Measurements from ENCODE around the gene DENND11.

The DENND11 gene

DNA sequence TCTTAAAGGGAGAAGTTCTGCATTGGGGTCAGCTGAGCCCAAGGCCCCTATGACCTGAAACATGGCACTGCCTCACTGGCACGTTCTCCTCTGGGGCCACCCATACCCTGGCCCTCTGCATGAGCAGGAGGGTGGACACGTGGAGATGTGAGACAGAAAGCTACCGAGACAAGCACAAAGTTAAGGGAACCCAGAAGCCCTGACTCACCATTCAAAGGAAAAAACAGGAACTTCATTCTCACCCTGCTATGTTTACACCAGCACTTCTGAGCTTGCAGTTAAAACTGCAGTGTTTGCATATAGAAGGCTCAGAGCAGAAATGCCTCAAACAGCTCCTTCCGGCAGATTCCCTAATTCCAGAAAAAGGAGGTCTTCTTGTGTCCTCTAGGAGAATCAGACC is 41.7 kb downstream of the DENND11 start:
- H3K79me2 ChIP-seq (ENCODE audit: low read length), result no peaks in the 10 kb centered on the region
- H3K4me3 ChIP-seq (ENCODE audit: low read length), result no peak overlapping the region
- H2AFZ ChIP-seq (ENCODE audit: low read length), result no peak overlapping the region
- no peaks in the 10 kb centered on the region for H3K27me3 ChIP-seq (replicated peaks; ENCODE audit: insufficient read depth, low read length)
- H3K9me2 ChIP-seq (replicated peaks; ENCODE audit: insufficient read depth, low read length), result no peaks in the 10 kb centered on the region
- no peaks in the 10 kb centered on the region for H3K9me3 ChIP-seq (replicated peaks; ENCODE audit: insufficient read depth, low read length)
- H3K4me2 ChIP-seq (ENCODE audit: low read depth, low read length), result no peak overlapping the region
- peak overlapping the region; percentile 46; the same call in 1 of the 2 replicates for H3K27ac ChIP-seq (ENCODE audit: low read length)
- DNase-seq, result peak; percentile 32
- no peaks in the 10 kb centered on the region for H4K20me1 ChIP-seq (ENCODE audit: insufficient read depth, low read length)
- H3K9ac ChIP-seq (ENCODE audit: low read length), result no peak overlapping the region
- TF ChIP-seq EZH2 (optimal IDR thresholded peaks at IDR 0.05; ENCODE audit: low read depth, low read length) (no peak), EZH2phosphoT487 (IDR thresholded peaks at IDR 0.05; ENCODE audit: low read length) (no peak)
- TF ChIP-seq, protein P1, sequence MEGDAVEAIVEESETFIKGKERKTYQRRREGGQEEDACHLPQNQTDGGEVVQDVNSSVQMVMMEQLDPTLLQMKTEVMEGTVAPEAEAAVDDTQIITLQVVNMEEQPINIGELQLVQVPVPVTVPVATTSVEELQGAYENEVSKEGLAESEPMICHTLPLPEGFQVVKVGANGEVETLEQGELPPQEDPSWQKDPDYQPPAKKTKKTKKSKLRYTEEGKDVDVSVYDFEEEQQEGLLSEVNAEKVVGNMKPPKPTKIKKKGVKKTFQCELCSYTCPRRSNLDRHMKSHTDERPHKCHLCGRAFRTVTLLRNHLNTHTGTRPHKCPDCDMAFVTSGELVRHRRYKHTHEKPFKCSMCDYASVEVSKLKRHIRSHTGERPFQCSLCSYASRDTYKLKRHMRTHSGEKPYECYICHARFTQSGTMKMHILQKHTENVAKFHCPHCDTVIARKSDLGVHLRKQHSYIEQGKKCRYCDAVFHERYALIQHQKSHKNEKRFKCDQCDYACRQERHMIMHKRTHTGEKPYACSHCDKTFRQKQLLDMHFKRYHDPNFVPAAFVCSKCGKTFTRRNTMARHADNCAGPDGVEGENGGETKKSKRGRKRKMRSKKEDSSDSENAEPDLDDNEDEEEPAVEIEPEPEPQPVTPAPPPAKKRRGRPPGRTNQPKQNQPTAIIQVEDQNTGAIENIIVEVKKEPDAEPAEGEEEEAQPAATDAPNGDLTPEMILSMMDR (IDR thresholded peaks at IDR 0.05; ENCODE audit: low read length), result no peak
- H3F3A ChIP-seq (ENCODE audit: insufficient read depth, low read length), result no peaks in the 10 kb centered on the region
- no peaks in the 10 kb centered on the region; the same call in 1 of the 2 replicates for H3K36me3 ChIP-seq (replicated peaks; ENCODE audit: insufficient read depth, low read length)
- peaks cover 21% of the 10 kb centered on the region for H3K4me1 ChIP-seq (ENCODE audit: low read length)

DNA sequence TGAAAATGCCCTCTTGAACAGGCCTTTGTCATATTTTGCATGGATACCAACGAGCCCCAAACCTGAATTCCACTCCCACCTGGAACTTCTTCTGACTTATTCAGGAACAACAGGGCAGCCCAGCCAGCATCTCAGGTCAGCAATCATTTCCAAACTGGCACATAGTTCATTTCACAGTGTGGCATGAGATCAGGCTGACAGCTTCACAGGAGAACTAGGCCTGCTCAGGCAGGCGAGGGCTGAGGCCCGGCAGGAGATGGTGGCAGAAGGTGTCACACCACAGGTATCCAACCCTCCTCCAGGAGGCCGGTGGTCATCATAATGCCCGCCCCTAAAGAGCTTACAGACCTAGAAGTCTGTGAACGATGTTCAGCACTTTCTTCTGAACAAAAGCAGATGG is 42.5 kb downstream of the DENND11 start:
- Histone ChIP-seq H2AFZ (ENCODE audit: low read length) (no peak overlapping the region), H3K9me3 (replicated peaks; ENCODE audit: insufficient read depth, low read length) (no peaks in the 10 kb centered on the region), H3K36me3 (replicated peaks; ENCODE audit: insufficient read depth, low read length) (no peaks in the 10 kb centered on the region; the same call in 1 of the 2 replicates), H3K4me3 (ENCODE audit: low read length) (no peak overlapping the region), H3K27me3 (replicated peaks; ENCODE audit: insufficient read depth, low read length) (no peaks in the 10 kb centered on the region), H3K79me2 (ENCODE audit: low read length) (no peaks in the 10 kb centered on the region), H3K4me2 (ENCODE audit: low read depth, low read length) (no peak overlapping the region), H4K20me1 (ENCODE audit: insufficient read depth, low read length) (no peaks in the 10 kb centered on the region), H3K9me2 (replicated peaks; ENCODE audit: insufficient read depth, low read length) (no peaks in the 10 kb centered on the region), H3F3A (ENCODE audit: insufficient read depth, low read length) (no peaks in the 10 kb centered on the region), H3K27ac (ENCODE audit: low read length) (no peak overlapping the region), H3K9ac (ENCODE audit: low read length) (no peak overlapping the region), H3K4me1 (ENCODE audit: low read length) (peaks cover 21% of the 10 kb centered on the region)
- DNase-seq, result no peak
- TF ChIP-seq EZH2 (optimal IDR thresholded peaks at IDR 0.05; ENCODE audit: low read depth, low read length) (no peak), EZH2phosphoT487 (IDR thresholded peaks at IDR 0.05; ENCODE audit: low read length) (no peak)
- TF ChIP-seq, protein P1 (IDR thresholded peaks at IDR 0.05; ENCODE audit: low read length), result no peak

DNA sequence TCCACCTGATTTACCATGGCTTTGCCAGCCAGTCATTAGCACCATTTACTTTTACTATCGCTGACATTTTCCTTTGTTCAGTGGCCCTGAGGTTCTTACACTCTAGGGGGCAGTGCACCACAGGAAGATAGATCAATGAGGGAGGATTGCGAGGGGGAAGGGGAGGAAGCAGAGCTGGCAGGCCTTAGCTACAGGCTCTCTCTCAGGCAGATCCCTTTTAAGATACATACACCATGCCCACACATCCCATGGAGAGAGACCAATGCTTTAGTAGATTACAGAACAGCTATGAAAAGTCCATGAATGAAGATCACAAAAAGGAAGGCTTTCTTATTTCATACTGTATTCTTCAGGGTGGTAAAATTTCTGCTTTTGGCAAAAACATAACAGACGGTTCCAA is 47.4 kb downstream of the DENND11 start:
- no peaks in the 10 kb centered on the region for H3K27me3 ChIP-seq (replicated peaks; ENCODE audit: insufficient read depth, low read length)
- H3K9me2 ChIP-seq (replicated peaks; ENCODE audit: insufficient read depth, low read length), result no peaks in the 10 kb centered on the region
- H3K4me2 ChIP-seq (ENCODE audit: low read depth, low read length), result no peak overlapping the region
- TF ChIP-seq EZH2 (optimal IDR thresholded peaks at IDR 0.05; ENCODE audit: low read depth, low read length), result no peak
- TF ChIP-seq, protein P1 (IDR thresholded peaks at IDR 0.05; ENCODE audit: low read length), result peak; percentile 83
- no peak for TF ChIP-seq EZH2phosphoT487 (IDR thresholded peaks at IDR 0.05; ENCODE audit: low read length)
- no peaks in the 10 kb centered on the region for H3K79me2 ChIP-seq (ENCODE audit: low read length)
- H4K20me1 ChIP-seq (ENCODE audit: insufficient read depth, low read length), result no peaks in the 10 kb centered on the region
- no peak overlapping the region for H3K9ac ChIP-seq (ENCODE audit: low read length)
- no peak overlapping the region for H2AFZ ChIP-seq (ENCODE audit: low read length)
- H3K4me1 ChIP-seq (ENCODE audit: low read length), result 0 out of 2 replicates have a peak, but pooled peaks cover under 1% of the 10 kb centered on the region
- peak; percentile 69 for DNase-seq
- H3K36me3 ChIP-seq (replicated peaks; ENCODE audit: insufficient read depth, low read length), result no peaks in the 10 kb centered on the region; the same call in 1 of the 2 replicates
- H3K4me3 ChIP-seq (ENCODE audit: low read length), result no peak overlapping the region
- H3K9me3 ChIP-seq (replicated peaks; ENCODE audit: insufficient read depth, low read length), result no peaks in the 10 kb centered on the region
- no peak overlapping the region for H3K27ac ChIP-seq (ENCODE audit: low read length)
- no peaks in the 10 kb centered on the region for H3F3A ChIP-seq (ENCODE audit: insufficient read depth, low read length)

Data from MM.1S (cell line).